H1 (cell line): Measurements from ENCODE around the gene TSPAN15. TPM values are rescaled to one million over a fixed set of nuclear protein-coding genes. Genes with fewer than 3 reads are reported as not detected.

ENCODE experiments used
- CTCF ChIA-PET: fragments of 300-600 bp; sonication (Branson Sonifier 250); formaldehyde crosslinking; loops from one replicate; lab custom pipeline; 2021; ENCODE audit not compliant: partially characterized antibody; lab: Charles Lee
- POLR2A ChIA-PET: fragments of 300-600 bp; sonication (Branson Sonifier 250); formaldehyde crosslinking; loops from one replicate; lab custom pipeline; 2021; ENCODE audit warnings: inconsistent platforms; ENCODE audit not compliant: partially characterized antibody; lab: Charles Lee
- DNase-seq, 2 experiments: peaks; one replicate each; pipeline versions ENCODE4 v3.0.0 to v3.0.0-alpha.2; 2010 to 2022; ENCODE audit warnings: low spot score in 2 of 2, low read depth in 1 of 2, mixed read lengths in 1 of 2
- FAIRE-seq: peaks from 2 replicates; lab custom pipeline; 2011; peaks lifted over from hg19 to GRCh38; lab: Jason Lieb, UNC
- H2AFZ ChIP-seq: 2 replicates; pipeline ENCODE4 v1.8.1; 2012; ENCODE audit warnings: low read length, inconsistent platforms
- H2AK5ac ChIP-seq: 2 replicates; pipeline ENCODE4 v1.6.1; 2013; ENCODE audit warnings: low read depth, low read length
- H2BK120ac ChIP-seq: replicated peaks from 2 replicates; pipeline ENCODE3; 2013; ENCODE audit warnings: low read depth, low read length, inconsistent platforms
- H2BK12ac ChIP-seq: 2 replicates; pipeline ENCODE4 v1.6.1; 2013; ENCODE audit warnings: low read depth, low read length
- H2BK15ac ChIP-seq: 2 replicates; pipeline ENCODE4 v1.6.1; 2013; ENCODE audit warnings: low read length
- H2BK20ac ChIP-seq: 2 replicates; pipeline ENCODE4 v1.6.1; 2013; ENCODE audit warnings: low read length
- H2BK5ac ChIP-seq: 2 replicates; pipeline ENCODE4 v1.6.1; 2013; ENCODE audit warnings: low read depth, low read length
- H3K14ac ChIP-seq: 2 replicates; pipeline ENCODE4 v1.6.1; 2013; ENCODE audit warnings: inconsistent platforms; ENCODE audit not compliant: insufficient read length
- H3K18ac ChIP-seq: 2 replicates; pipeline ENCODE4 v1.6.1; 2013; ENCODE audit warnings: low read length; ENCODE audit errors: extremely low read depth
- H3K23ac ChIP-seq: 2 replicates; pipeline ENCODE4 v1.6.1; 2013; ENCODE audit warnings: inconsistent platforms; ENCODE audit not compliant: insufficient read length
- H3K23me2 ChIP-seq: 2 replicates; pipeline ENCODE4 v1.6.1; 2013; ENCODE audit warnings: low read depth, low read length
- H3K27ac ChIP-seq: 2 replicates; pipeline ENCODE4 v1.6.1; 2011; ENCODE audit warnings: low read depth, low read length, inconsistent platforms
- H3K27me3 ChIP-seq, 4 experiments: replicated peaks in 1 of 4; 1 replicate in 1 of 4; 2 replicates in 3 of 4; pipeline versions ENCODE4 v1.6.1 to v1.8.1; 2011 to 2013; ENCODE audit warnings: low read length in 3 of 4, mild to moderate bottlenecking in 3 of 4, inconsistent platforms in 2 of 4, mixed read lengths in 2 of 4, moderate library complexity in 1 of 4; ENCODE audit not compliant: control insufficient read depth in 3 of 4, insufficient read depth in 3 of 4; ENCODE audit errors: extremely low read depth in 1 of 4
- H3K36me3 ChIP-seq, 4 experiments: 2 replicates each; pipeline versions ENCODE4 v1.6.1 to v1.8.1; 2011 to 2013; ENCODE audit warnings: mild to moderate bottlenecking in 4 of 4, low read length in 3 of 4, moderate library complexity in 2 of 4, control low read depth in 1 of 4, inconsistent platforms in 1 of 4; ENCODE audit not compliant: insufficient read depth in 4 of 4, control insufficient read depth in 2 of 4
- H3K4ac ChIP-seq: replicated peaks from 2 replicates; pipeline ENCODE3; 2013; ENCODE audit warnings: low read length, low read depth, mixed read lengths, inconsistent platforms; ENCODE audit not compliant: insufficient read length
- H3K4me1 ChIP-seq, 4 experiments: replicated peaks in 1 of 4; 1 replicate in 1 of 4; 2 replicates in 3 of 4; pipeline versions ENCODE4 v1.6.1 to v1.8.1; 2011 to 2013; ENCODE audit warnings: low read length in 3 of 4, inconsistent platforms in 2 of 4, mixed read lengths in 1 of 4; ENCODE audit not compliant: insufficient read depth in 4 of 4, control insufficient read depth in 3 of 4
- H3K4me2 ChIP-seq, 2 experiments: 2 replicates each; pipeline versions ENCODE4 v1.6.1 to v1.8.1; 2011 to 2013; ENCODE audit warnings: low read depth in 2 of 2, low read length in 2 of 2, control low read depth in 1 of 2, inconsistent platforms in 1 of 2, mild to moderate bottlenecking in 1 of 2; ENCODE audit not compliant: insufficient read depth in 1 of 2
- H3K4me3 ChIP-seq, 4 experiments: fragments of 200-600, 300-600 bp in 1 of 4; sonication (generic), shearing (Covaris generic), sonication (Bioruptor Twin) in 1 of 4; 2 replicates each; pipeline versions ENCODE4 v1.5.1 to v1.8.1; 2011 to 2016; ENCODE audit warnings: low read length in 4 of 4, low read depth in 3 of 4, control low read depth in 2 of 4, inconsistent platforms in 2 of 4, mild to moderate bottlenecking in 2 of 4, mixed read lengths in 1 of 4, moderate library complexity in 1 of 4; ENCODE audit not compliant: insufficient read depth in 2 of 4; ENCODE audit errors: extremely low read depth in 1 of 4
- H3K56ac ChIP-seq: replicated peaks from 2 replicates; pipeline ENCODE3; 2013; ENCODE audit warnings: low read depth, mild to moderate bottlenecking, mixed read lengths, low read length, inconsistent platforms; ENCODE audit not compliant: insufficient read length
- H3K79me1 ChIP-seq: 2 replicates; pipeline ENCODE4 v1.6.1; 2013; ENCODE audit warnings: low read depth, low read length, control low read depth
- H3K79me2 ChIP-seq, 2 experiments: 2 replicates each; pipeline versions ENCODE4 v1.6.1 to v1.8.1; 2012 to 2013; ENCODE audit warnings: low read length in 2 of 2, mild to moderate bottlenecking in 2 of 2, inconsistent platforms in 1 of 2; ENCODE audit not compliant: insufficient read depth in 2 of 2, control insufficient read depth in 1 of 2
- H3K9ac ChIP-seq, 4 experiments: replicated peaks in 1 of 4; 1 replicate in 1 of 4; 2 replicates in 3 of 4; pipeline versions ENCODE4 v1.6.1 to v1.8.1; 2011 to 2013; ENCODE audit warnings: low read depth in 3 of 4, low read length in 3 of 4, control low read depth in 2 of 4, mild to moderate bottlenecking in 2 of 4, moderate library complexity in 2 of 4, inconsistent platforms in 1 of 4; ENCODE audit errors: extremely low read depth in 1 of 4
- H3K9me3 ChIP-seq, 2 experiments: 2 replicates each; pipeline versions ENCODE4 v1.6.1 to v1.8.1; 2012 to 2013; ENCODE audit warnings: mild to moderate bottlenecking in 2 of 2, moderate library complexity in 2 of 2, control low read depth in 1 of 2, inconsistent platforms in 1 of 2, low read depth in 1 of 2, low read length in 1 of 2, mixed read lengths in 1 of 2; ENCODE audit not compliant: insufficient read depth in 2 of 2
- H4K20me1 ChIP-seq, 2 experiments: replicated peaks in 1 of 2; 2 replicates each; pipeline versions ENCODE3 to v1.8.1; 2011 to 2013; ENCODE audit warnings: inconsistent platforms in 2 of 2, low read length in 2 of 2, mild to moderate bottlenecking in 1 of 2; ENCODE audit not compliant: insufficient read depth in 2 of 2, control insufficient read depth in 1 of 2
- H4K5ac ChIP-seq: 2 replicates; pipeline ENCODE4 v1.6.1; 2013; ENCODE audit warnings: low read length, low read depth, mixed read lengths, inconsistent platforms; ENCODE audit not compliant: insufficient read length
- H4K8ac ChIP-seq: 2 replicates; pipeline ENCODE4 v1.8.0; 2013; ENCODE audit warnings: mild to moderate bottlenecking, moderate library complexity, low read length, inconsistent platforms; ENCODE audit not compliant: insufficient read depth; ENCODE audit errors: extremely low read depth
- H4K91ac ChIP-seq: replicated peaks from 2 replicates; pipeline ENCODE3; 2013; ENCODE audit warnings: low read length, mixed read lengths, inconsistent platforms; ENCODE audit not compliant: insufficient read length
- BRCA1 ChIP-seq: IDR thresholded peaks from 2 replicates; pipeline ENCODE4 v1.6.1; 2012; ENCODE audit warnings: low read depth, low read length, improper control_type of control experiment
- EGR1 ChIP-seq: IDR thresholded peaks from 2 replicates; pipeline ENCODE4 v1.6.1; 2011; ENCODE audit warnings: low read depth, low read length, borderline replicate concordance
- HDAC6 ChIP-seq: IDR thresholded peaks from one replicate; pipeline ENCODE4 v1.7.1; 2012; ENCODE audit warnings: low read depth, mild to moderate bottlenecking, inconsistent platforms, low read length, moderate library complexity
- KDM1A ChIP-seq: fragments of 200-600, 300-600 bp; sonication (generic); IDR thresholded peaks from 2 replicates; pipeline ENCODE4 v1.7.1; 2016; ENCODE audit warnings: mild to moderate bottlenecking, low read length, borderline replicate concordance
- POLR2A ChIP-seq, 2 experiments: IDR thresholded peaks; 1 replicate in 1 of 2; 2 replicates in 1 of 2; pipeline ENCODE4 v1.6.1; 2011; ENCODE audit warnings: low read depth in 2 of 2, low read length in 2 of 2, mild to moderate bottlenecking in 2 of 2; ENCODE audit errors: control extremely low read depth in 1 of 2
- RBBP5 ChIP-seq: IDR thresholded peaks from 2 replicates; pipeline ENCODE4 v1.7.1; 2012; ENCODE audit warnings: low read depth, mild to moderate bottlenecking, inconsistent platforms, low read length, moderate library complexity, borderline replicate concordance
- RXRA ChIP-seq: IDR thresholded peaks from 2 replicates; pipeline ENCODE4 v1.6.1; 2011; ENCODE audit warnings: low read depth, mild to moderate bottlenecking, low read length, moderate library complexity; ENCODE audit not compliant: insufficient read depth
- SAP30 ChIP-seq: fragments of 300-600 bp; sonication (generic); IDR thresholded peaks from 2 replicates; pipeline ENCODE4 v1.7.1; 2012; ENCODE audit warnings: low read length, moderate library complexity, mild to moderate bottlenecking, inconsistent platforms; ENCODE audit not compliant: insufficient read depth, insufficient replicate concordance
- SUZ12 ChIP-seq: fragments of 200-600 bp; sonication (generic); IDR thresholded peaks from 2 replicates; pipeline ENCODE4 v1.6.1; 2012; ENCODE audit warnings: mild to moderate bottlenecking, inconsistent platforms, low read length, moderate library complexity, mixed read lengths
- WGBS, 2 experiments: shearing (Covaris generic) in 1 of 2; methylation state at CpG; one replicate each; pipeline versions ENCODE4 v1.1.6 to v1.1.7; 2013 to 2015; ENCODE audit warnings: low lambda C conversion rate in 2 of 2, mixed read lengths in 2 of 2, inconsistent platforms in 1 of 2, low coverage in 1 of 2, missing lambda C conversion rate in 1 of 2; ENCODE audit not compliant: insufficient replicate concordance in 2 of 2, insufficient coverage in 1 of 2, insufficient read length in 1 of 2; ENCODE audit errors: extremely low coverage in 1 of 2, missing lambda C conversion rate in 1 of 2; 5-methylcytosine and 5-hydroxymethylcytosine counted together
- polyA plus RNA-seq, 7 experiments: library from polyadenylated mRNA; depleted of rRNA in 3 of 7; stranded (reverse) in 5 of 7; unstranded in 2 of 7; fragments of >200 nt in 5 of 7; fragments of 200-250 nt in 2 of 7; gene quantifications; 1 replicate in 5 of 7; 2 replicates in 1 of 7; 4 replicates in 1 of 7; pipeline versions ENCODE4 v1.2.1 to v1.2.3, GENCODE V29; 2011 to 2013; ENCODE audit warnings: missing spikeins in 2 of 7, mixed read lengths in 2 of 7
- total RNA-seq: library from RNA; stranded (reverse); fragmentation: NEBNext Ultra II Directional; extraction: Animal tissue kit (Norgen Biotek cat#: 25700); gene quantifications from 2 replicates; pipeline ENCODE4 v1.2.1, GENCODE V29; 2021
- TF ChIP-seq, protein P1 (sequence below): IDR thresholded peaks from 2 replicates; pipeline ENCODE4 v1.6.1; 2012; ENCODE audit warnings: inconsistent platforms
- TF ChIP-seq, protein P2 (sequence below): IDR thresholded peaks from 2 replicates; pipeline ENCODE4 v1.6.1; 2012; ENCODE audit warnings: low read length, inconsistent platforms

Gene TSPAN15
- total and polyA plus RNA-seq, 2 of the 8 experiments (the other 6 are each of a cell fraction or from before 2014, with no cell fraction given), result 9.7 to 20.0 TPM

DNA sequence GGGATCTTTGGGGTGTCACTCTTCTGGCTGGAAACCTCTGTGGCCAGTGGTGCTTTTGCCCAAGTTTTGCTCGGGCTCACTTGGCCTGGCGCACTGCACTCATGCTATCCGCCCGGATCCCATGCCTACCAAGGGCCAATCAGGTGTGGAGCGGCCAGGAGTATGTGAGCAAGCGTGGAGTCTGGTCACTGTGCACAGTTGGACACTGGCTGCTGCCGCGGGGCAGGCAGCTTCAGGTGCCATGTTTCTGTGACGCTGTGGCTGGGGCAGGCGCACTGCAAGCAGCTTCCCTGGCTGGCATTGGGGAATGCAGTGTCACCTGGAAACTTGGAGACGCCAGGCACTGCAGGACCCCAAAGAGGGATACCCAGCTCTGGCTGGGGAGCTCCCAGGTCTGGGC lies 76.7 kb downstream of the TSPAN15 start:
- Histone ChIP-seq H3K14ac (no peak overlapping the region), H4K8ac (no peak overlapping the region), H3K27ac (no peak overlapping the region), H4K20me1 (peaks cover 0 to 3% of the 10 kb centered on the region in 2 experiments), H2BK20ac (no peak overlapping the region), H3K4me1 (no peaks in the 10 kb centered on the region; a peak in 1 of 7 replicates), H2AK5ac (no peak overlapping the region), H2BK15ac (no peak overlapping the region), H2BK120ac (no peak overlapping the region), H3K4ac (no peak overlapping the region), H3K27me3 (peaks cover 0 to 2% (median 0%) of the 10 kb centered on the region in 4 experiments; a peak in 1 of 7 replicates), H3K4me2 (no peak overlapping the region), H3K36me3 (no peaks in the 10 kb centered on the region), H3K79me2 (no peaks in the 10 kb centered on the region), H3K9ac (no peak overlapping the region), H2BK5ac (no peak overlapping the region), H4K5ac (no peak overlapping the region), H3K23me2 (no peaks in the 10 kb centered on the region), H3K9me3 (no peaks in the 10 kb centered on the region), H3K18ac (no peak overlapping the region), H3K4me3 (no peak overlapping the region), H3K23ac (no peak overlapping the region), H2AFZ (no peak overlapping the region), H3K56ac (no peak overlapping the region), H3K79me1 (no peaks in the 10 kb centered on the region), H2BK12ac (no peak overlapping the region), H4K91ac (no peak overlapping the region)
- 91% methylated on average over 11 of the region's 11 CpGs; no CpG with 5 or more reads in 1 of the 2 experiments for WGBS, 2 experiments
- ChIA-PET POLR2A (interaction anchor here (0.6 to 1.9 kb wide), 4 partner anchors 42 to 806 kb away, joined by 3 to 5 read pairs (median 3); no protein-coding TSS in a partner anchor), CTCF (interaction anchor here (0.6 to 28.6 kb wide), 13 partner anchors 12 to 169 kb away, joined by 3 to 1068 read pairs (median 4); no protein-coding TSS in a partner anchor)
- no peak for DNase-seq
- FAIRE-seq, result no peak
- no peak for TF ChIP-seq KDM1A
- TF ChIP-seq RXRA, result no peak
- TF ChIP-seq SUZ12, result no peak
- TF ChIP-seq POLR2A (IDR thresholded peaks at IDR 0.05; ENCODE audit: control extremely low read depth in 1 of 2, low read depth in 2 of 2, low read length in 2 of 2), result no peak
- TF ChIP-seq EGR1, result no peak
- TF ChIP-seq, protein P1, sequence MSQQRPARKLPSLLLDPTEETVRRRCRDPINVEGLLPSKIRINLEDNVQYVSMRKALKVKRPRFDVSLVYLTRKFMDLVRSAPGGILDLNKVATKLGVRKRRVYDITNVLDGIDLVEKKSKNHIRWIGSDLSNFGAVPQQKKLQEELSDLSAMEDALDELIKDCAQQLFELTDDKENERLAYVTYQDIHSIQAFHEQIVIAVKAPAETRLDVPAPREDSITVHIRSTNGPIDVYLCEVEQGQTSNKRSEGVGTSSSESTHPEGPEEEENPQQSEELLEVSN, result no peak
- TF ChIP-seq HDAC6, result no peak
- no peak for TF ChIP-seq SAP30
- TF ChIP-seq, protein P2, sequence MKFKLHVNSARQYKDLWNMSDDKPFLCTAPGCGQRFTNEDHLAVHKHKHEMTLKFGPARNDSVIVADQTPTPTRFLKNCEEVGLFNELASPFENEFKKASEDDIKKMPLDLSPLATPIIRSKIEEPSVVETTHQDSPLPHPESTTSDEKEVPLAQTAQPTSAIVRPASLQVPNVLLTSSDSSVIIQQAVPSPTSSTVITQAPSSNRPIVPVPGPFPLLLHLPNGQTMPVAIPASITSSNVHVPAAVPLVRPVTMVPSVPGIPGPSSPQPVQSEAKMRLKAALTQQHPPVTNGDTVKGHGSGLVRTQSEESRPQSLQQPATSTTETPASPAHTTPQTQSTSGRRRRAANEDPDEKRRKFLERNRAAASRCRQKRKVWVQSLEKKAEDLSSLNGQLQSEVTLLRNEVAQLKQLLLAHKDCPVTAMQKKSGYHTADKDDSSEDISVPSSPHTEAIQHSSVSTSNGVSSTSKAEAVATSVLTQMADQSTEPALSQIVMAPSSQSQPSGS, result no peak
- TF ChIP-seq RBBP5, result no peak
- TF ChIP-seq BRCA1, result no peak
